Effector memory CD4-positive, alpha-beta T cell (primary cell): ENCODE measurements around the gene SENP3.
"Not testable (repeated sequence)": the region's sequence is repeated elsewhere in the genome, so short reads cannot be mapped to it uniquely, and the experiment has no call there.

Experiments used
- DNase-seq, 3 donors: peaks; one replicate each; pipeline ENCODE4 v3.0.0-alpha.2; 2020
- H3K27ac ChIP-seq: 2 replicates; pipeline ENCODE4 v1.7.0; 2013; ENCODE audit warnings: mild to moderate bottlenecking, low read length, moderate library complexity; ENCODE audit not compliant: insufficient read depth, poor library complexity, severe bottlenecking
- H3K27me3 ChIP-seq: replicated peaks from 2 replicates; pipeline ENCODE4 v1.7.0; 2013; ENCODE audit warnings: mild to moderate bottlenecking, low read length; ENCODE audit not compliant: insufficient read depth, control insufficient read depth, poor library complexity, severe bottlenecking
- H3K36me3 ChIP-seq: 2 replicates; pipeline ENCODE4 v1.7.0; 2013; ENCODE audit warnings: mild to moderate bottlenecking, low read length, moderate library complexity; ENCODE audit not compliant: control insufficient read depth, insufficient read depth
- H3K4me1 ChIP-seq: 2 replicates; pipeline ENCODE4 v1.7.0; 2013; ENCODE audit warnings: low read length, mild to moderate bottlenecking; ENCODE audit not compliant: control insufficient read depth, insufficient read depth, poor library complexity, severe bottlenecking
- H3K4me3 ChIP-seq: 2 replicates; pipeline ENCODE4 v1.7.0; 2013; ENCODE audit warnings: low read length, low read depth, mild to moderate bottlenecking; ENCODE audit not compliant: insufficient read depth, poor library complexity, severe bottlenecking
- H3K9me3 ChIP-seq: 2 replicates; pipeline ENCODE4 v1.7.0; 2013; ENCODE audit warnings: mild to moderate bottlenecking, low read length, moderate library complexity; ENCODE audit not compliant: control insufficient read depth

Gene SENP3

GRCh38 chr17:7597561-7597960 is 35.8 kb downstream of the SENP3 start:
- H3K9me3 ChIP-seq, H3K27ac ChIP-seq, H3K27me3 ChIP-seq, H3K4me1 ChIP-seq, DNase-seq, H3K4me3 ChIP-seq: not testable (repeated sequence)
- peaks cover 67% of the 10 kb centered on the region for H3K36me3 ChIP-seq

- no peaks in the 10 kb centered on the region for H3K4me1 ChIP-seq
- no peak overlapping the region for H3K27ac ChIP-seq
- no peaks in the 10 kb centered on the region for H3K27me3 ChIP-seq
- no peak overlapping the region for H3K4me3 ChIP-seq
- H3K9me3 ChIP-seq, result no peaks in the 10 kb centered on the region
- no peak for DNase-seq
- H3K36me3 ChIP-seq, result peaks cover 43% of the 10 kb centered on the region
Measured at GRCh38 chr17:7606280-7606679, 44.6 kb downstream of the SENP3 start.

- H3K27me3 ChIP-seq, result no peaks in the 10 kb centered on the region
- no peak overlapping the region for H3K4me3 ChIP-seq
- H3K27ac ChIP-seq, result no peak overlapping the region
- peaks cover 15% of the 10 kb centered on the region for H3K36me3 ChIP-seq
- no peak for DNase-seq
- no peaks in the 10 kb centered on the region for H3K9me3 ChIP-seq
- peaks cover 17% of the 10 kb centered on the region for H3K4me1 ChIP-seq
Measured at GRCh38 chr17:7610641-7611040, 48.9 kb downstream of the SENP3 start.

GRCh38 chr17:7611635-7612293 is 50.0 kb downstream of the SENP3 start:
- Histone ChIP-seq H3K27ac (no peak overlapping the region), H3K4me1 (peaks cover 17% of the 10 kb centered on the region), H3K27me3 (no peaks in the 10 kb centered on the region)

GRCh38 chr17:7612294-7612640 is 50.5 kb downstream of the SENP3 start:
- Histone ChIP-seq H3K9me3 (no peaks in the 10 kb centered on the region), H3K27me3 (no peaks in the 10 kb centered on the region), H3K36me3 (peaks cover 9% of the 10 kb centered on the region), H3K4me3 (no peak overlapping the region), H3K4me1 (peaks cover 17% of the 10 kb centered on the region), H3K27ac (no peak overlapping the region)
- DNase-seq, result no peak

More at GRCh38 chr17:7611635-7612293, 50.0 kb downstream of the SENP3 start:
- no peak for DNase-seq
- peaks cover 9% of the 10 kb centered on the region for H3K36me3 ChIP-seq
- H3K4me3 ChIP-seq, result no peak overlapping the region
- H3K9me3 ChIP-seq, result no peaks in the 10 kb centered on the region

GRCh38 chr17:7613769-7614424 is 52.2 kb downstream of the SENP3 start:
- Histone ChIP-seq H3K27ac (peak overlapping the region; percentile 75), H3K27me3 (no peaks in the 10 kb centered on the region), H3K4me1 (peaks cover 17% of the 10 kb centered on the region), H3K9me3 (no peaks in the 10 kb centered on the region), H3K4me3 (peak overlapping the region; percentile 71), H3K36me3 (peaks cover 4% of the 10 kb centered on the region)
- no peak for DNase-seq

- DNase-seq, result peak; percentile 97 to 99 (median 98)
- H3K27ac ChIP-seq, result peak within 1 kb of the TSS; percentile 75
- H3K4me3 ChIP-seq, result peak within 1 kb of the TSS; percentile 71
- peaks cover 17% of the 10 kb centered on the region for H3K4me1 ChIP-seq
- H3K36me3 ChIP-seq, result peaks cover 4% of the 10 kb centered on the region
- H3K27me3 ChIP-seq, result no peaks in the 10 kb centered on the region
- no peaks in the 10 kb centered on the region for H3K9me3 ChIP-seq
Measured at GRCh38 chr17:7614425-7615264, 52.9 kb downstream of the SENP3 start, which contains the start of gene FXR2. Gene FXR2, minus strand, starts transcription at chr17:7614897. Its CDS starts 365 bp downstream, at chr17:7614532.

GRCh38 chr17:7615265-7615747 is 53.6 kb downstream of the SENP3 start:
- Histone ChIP-seq H3K27me3 (no peaks in the 10 kb centered on the region), H3K4me3 (peak overlapping the region; percentile 70), H3K27ac (peak overlapping the region; percentile 69), H3K36me3 (peaks cover 4% of the 10 kb centered on the region), H3K9me3 (no peaks in the 10 kb centered on the region), H3K4me1 (peaks cover 17% of the 10 kb centered on the region)
- DNase-seq, result no peak

GRCh38 chr17:7618608-7619007 is 56.9 kb downstream of the SENP3 start:
- H3K4me3 ChIP-seq, result no peak overlapping the region
- H3K4me1 ChIP-seq, result peaks cover 7% of the 10 kb centered on the region
- H3K36me3 ChIP-seq, result no peaks in the 10 kb centered on the region
- no peaks in the 10 kb centered on the region for H3K9me3 ChIP-seq
- no peak for DNase-seq
- no peaks in the 10 kb centered on the region for H3K27me3 ChIP-seq
- H3K27ac ChIP-seq, result no peak overlapping the region
